ENCODE results near the gene TMEM63B.

GRCh38 chr6:44166116-44166515 lies 38.8 kb downstream of the TMEM63B start:
- no peak for TF ChIP-seq CTCF (IDR thresholded peaks at IDR 0.05)
- TF ChIP-seq POLR2A (IDR thresholded peaks at IDR 0.05) = no peak
